ENCODE data around the gene ABCA7. TPM values are rescaled to one million over a fixed set of nuclear protein-coding genes. Genes with fewer than 3 reads are reported as not detected.

ABCA7 gene
- total and polyA plus RNA-seq, 2 experiments from 2014 or later = 2.1 to 2.6 TPM

GRCh38 chr19:1002600-1002999, 37.3 kb upstream of the ABCA7 start:
- DNase-seq = no peak
- H3F3A ChIP-seq (ENCODE audit: insufficient read depth) = no peaks in the 10 kb centered on the region

GRCh38 chr19:1003283-1003682, 36.6 kb upstream of the ABCA7 start:
- no peak for TF ChIP-seq EZH2 (IDR thresholded peaks at IDR 0.05; ENCODE audit: insufficient read depth, poor library complexity, severe bottlenecking)
- 86 to 89% methylated on average over 18 to 37 of the region's 37 CpGs for WGBS, 2 experiments (ENCODE audit: low coverage in 1 of 2, low lambda C conversion rate in 2 of 2, missing lambda C conversion rate in 2 of 2)
- H3K9me2 ChIP-seq (ENCODE audit: insufficient read depth) = no peaks in the 10 kb centered on the region

More at GRCh38 chr19:1002600-1002999, 37.3 kb upstream of the ABCA7 start:
- H3K79me2 ChIP-seq (ENCODE audit: insufficient read depth) = no peaks in the 10 kb centered on the region
- no peaks in the 10 kb centered on the region for H3K36me3 ChIP-seq (ENCODE audit: low read depth)
- H3K4me2 ChIP-seq (ENCODE audit: unreplicated experiment) = no peak overlapping the region
- H3K9ac ChIP-seq = no peak overlapping the region
- H3K9me3 ChIP-seq (ENCODE audit: low read depth) = no peaks in the 10 kb centered on the region
- no peak overlapping the region for H2AFZ ChIP-seq
- no peak overlapping the region for H3K4me3 ChIP-seq
- no peak for TF ChIP-seq EZH2 (IDR thresholded peaks at IDR 0.05; ENCODE audit: insufficient read depth, poor library complexity, severe bottlenecking)
- TF ChIP-seq EZH2phosphoT487 (IDR thresholded peaks at IDR 0.05; ENCODE audit: insufficient read depth, low read depth) = no peak
- H4K20me1 ChIP-seq (ENCODE audit: insufficient read depth) = no peaks in the 10 kb centered on the region
- in situ Hi-C loops (cut with MboI) = no loop called here
- no peak overlapping the region for H3K27ac ChIP-seq
- H3K9me2 ChIP-seq (ENCODE audit: insufficient read depth) = no peaks in the 10 kb centered on the region
- H3K4me1 ChIP-seq (ENCODE audit: insufficient read depth) = no peaks in the 10 kb centered on the region
- WGBS, 2 experiments (ENCODE audit: low coverage in 1 of 2, low lambda C conversion rate in 2 of 2, missing lambda C conversion rate in 2 of 2) = 56 to 59% methylated on average over 4 of the region's 4 CpGs
- H3K27me3 ChIP-seq (replicated peaks; ENCODE audit: insufficient read depth) = peaks cover 14% of the 10 kb centered on the region; the same call in 1 of the 2 replicates

DNA sequence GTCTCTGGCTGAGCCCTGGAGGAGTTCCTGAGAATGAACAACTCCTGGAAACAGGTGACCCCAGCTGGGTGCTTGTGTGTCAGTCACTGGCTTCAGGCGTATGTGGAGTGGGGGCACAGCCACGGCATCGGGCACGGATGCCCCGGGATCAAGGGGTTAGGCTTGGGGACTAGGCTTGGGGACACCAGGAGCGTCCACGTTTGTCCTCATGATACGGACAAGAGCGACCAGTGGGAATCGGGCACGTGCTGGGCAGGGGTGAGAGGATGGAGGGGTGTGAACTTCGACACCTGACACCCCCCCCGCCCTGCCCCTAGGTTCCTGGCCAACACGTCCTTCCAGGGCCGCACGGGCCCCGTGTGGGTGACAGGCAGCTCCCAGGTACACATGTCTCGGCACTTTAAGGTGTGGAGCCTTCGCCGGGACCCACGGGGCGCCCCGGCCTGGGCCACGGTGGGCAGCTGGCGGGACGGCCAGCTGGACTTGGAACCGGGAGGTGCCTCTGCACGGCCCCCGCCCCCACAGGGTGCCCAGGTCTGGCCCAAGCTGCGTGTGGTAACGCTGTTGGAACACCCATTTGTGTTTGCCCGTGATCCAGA, 35.6 kb upstream of the ABCA7 start:
- WGBS, 2 experiments (ENCODE audit: low coverage in 1 of 2, low lambda C conversion rate in 2 of 2, missing lambda C conversion rate in 2 of 2) = 55 to 60% methylated on average over 23 to 32 of the region's 32 CpGs
- Histone ChIP-seq H3K36me3 (ENCODE audit: low read depth) (no peaks in the 10 kb centered on the region), H2AFZ (no peak overlapping the region), H3F3A (ENCODE audit: insufficient read depth) (no peaks in the 10 kb centered on the region), H3K4me3 (no peak overlapping the region), H3K9me3 (ENCODE audit: low read depth) (no peaks in the 10 kb centered on the region), H3K4me1 (ENCODE audit: insufficient read depth) (no peaks in the 10 kb centered on the region), H3K9ac (no peak overlapping the region), H3K27me3 (replicated peaks; ENCODE audit: insufficient read depth) (peaks cover 4% of the 10 kb centered on the region; the same call in 1 of the 2 replicates), H3K9me2 (ENCODE audit: insufficient read depth) (no peaks in the 10 kb centered on the region), H4K20me1 (ENCODE audit: insufficient read depth) (no peaks in the 10 kb centered on the region), H3K4me2 (ENCODE audit: unreplicated experiment) (no peak overlapping the region), H3K79me2 (ENCODE audit: insufficient read depth) (no peaks in the 10 kb centered on the region), H3K27ac (no peak overlapping the region)
- no peak for DNase-seq
- no peak for TF ChIP-seq EZH2 (IDR thresholded peaks at IDR 0.05; ENCODE audit: insufficient read depth, poor library complexity, severe bottlenecking)
- no peak for TF ChIP-seq EZH2phosphoT487 (IDR thresholded peaks at IDR 0.05; ENCODE audit: insufficient read depth, low read depth)
- in situ Hi-C loops (cut with MboI) = no loop called here

More at GRCh38 chr19:1003283-1003682, 36.6 kb upstream of the ABCA7 start:
- no peak overlapping the region for H3K27ac ChIP-seq
- DNase-seq = no peak
- no peak overlapping the region for H3K4me3 ChIP-seq
- no peaks in the 10 kb centered on the region for H3K9me3 ChIP-seq (ENCODE audit: low read depth)
- H3K79me2 ChIP-seq (ENCODE audit: insufficient read depth) = no peaks in the 10 kb centered on the region
- H3K4me2 ChIP-seq (ENCODE audit: unreplicated experiment) = no peak overlapping the region
- H3K27me3 ChIP-seq (replicated peaks; ENCODE audit: insufficient read depth) = peaks cover 9% of the 10 kb centered on the region; the same call in 1 of the 2 replicates
- no peak overlapping the region for H3K9ac ChIP-seq
- H3K36me3 ChIP-seq (ENCODE audit: low read depth) = no peaks in the 10 kb centered on the region
- no peaks in the 10 kb centered on the region for H3K4me1 ChIP-seq (ENCODE audit: insufficient read depth)
- no peaks in the 10 kb centered on the region for H4K20me1 ChIP-seq (ENCODE audit: insufficient read depth)
- no peak overlapping the region for H2AFZ ChIP-seq
- in situ Hi-C loops (cut with MboI) = no loop called here
- no peaks in the 10 kb centered on the region for H3F3A ChIP-seq (ENCODE audit: insufficient read depth)

GRCh38 chr19:1004803-1005664, 34.9 kb upstream of the ABCA7 start:
- Histone ChIP-seq H3K79me2 (ENCODE audit: insufficient read depth) (no peaks in the 10 kb centered on the region), H3K4me1 (ENCODE audit: insufficient read depth) (no peaks in the 10 kb centered on the region), H3K9me3 (ENCODE audit: low read depth) (no peaks in the 10 kb centered on the region), H3K4me2 (ENCODE audit: unreplicated experiment) (no peak overlapping the region), H3K9me2 (ENCODE audit: insufficient read depth) (no peaks in the 10 kb centered on the region), H2AFZ (no peak overlapping the region), H3K36me3 (ENCODE audit: low read depth) (no peaks in the 10 kb centered on the region), H4K20me1 (ENCODE audit: insufficient read depth) (no peaks in the 10 kb centered on the region), H3K27me3 (replicated peaks; ENCODE audit: insufficient read depth) (no peaks in the 10 kb centered on the region), H3K27ac (no peak overlapping the region), H3K4me3 (no peak overlapping the region), H3F3A (ENCODE audit: insufficient read depth) (no peaks in the 10 kb centered on the region), H3K9ac (no peak overlapping the region)
- in situ Hi-C loops (cut with MboI) = no loop called here
- DNase-seq = no peak
- TF ChIP-seq EZH2 (IDR thresholded peaks at IDR 0.05; ENCODE audit: insufficient read depth, poor library complexity, severe bottlenecking) = no peak
- WGBS, 2 experiments (ENCODE audit: low coverage in 1 of 2, low lambda C conversion rate in 2 of 2, missing lambda C conversion rate in 2 of 2) = 86 to 89% methylated on average over 62 to 70 of the region's 70 CpGs
